ENCODE results near the gene CDH22.

- TF ChIP-seq CTCF (IDR thresholded peaks at IDR 0.05) (peak; percentile 55 to 86 (median 78)), POLR2A (IDR thresholded peaks at IDR 0.05) (no peak)
Observed at GRCh38 chr20:46349035-46349741, 40.9 kb upstream of the CDH22 start.

All from adrenal gland (tissue), 5 donors.